ENCODE data around the gene NF1. TPM values are rescaled to one million over a fixed set of nuclear protein-coding genes. Genes with fewer than 3 reads are reported as not detected.
A peak's percentile ranks its signal among the peaks of the same experiment; 100 is the strongest.

Gene NF1
- total RNA-seq, 1 experiment from 2014 or later, result 16.4 TPM

DNA sequence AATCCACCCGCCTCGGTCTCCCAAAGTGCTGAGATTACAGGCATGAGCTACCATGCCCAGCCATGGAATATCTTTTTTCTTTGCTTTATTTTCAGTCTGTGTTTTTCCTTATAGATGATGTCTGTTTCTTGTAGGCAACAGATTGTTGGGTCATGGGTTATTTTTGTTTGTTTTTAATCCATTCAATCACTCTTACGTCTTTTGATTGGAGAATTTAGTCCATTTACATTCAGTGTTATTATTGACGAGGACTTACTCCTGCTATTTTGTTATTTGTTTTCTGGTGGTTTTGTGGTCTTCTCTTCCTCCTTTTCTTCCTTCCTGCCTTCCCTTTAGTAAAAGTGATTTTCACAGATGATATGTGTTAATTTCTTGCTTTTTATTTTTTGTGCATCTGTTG, 146.3 kb downstream of the NF1 start:
- Histone ChIP-seq H3K27me3 (ENCODE audit: low read length) (no peaks in the 10 kb centered on the region), H3K4me1 (ENCODE audit: insufficient read depth, low read length) (no peaks in the 10 kb centered on the region), H3F3A (ENCODE audit: low read length, unreplicated experiment) (no peaks in the 10 kb centered on the region), H4K20me1 (ENCODE audit: low read length) (no peaks in the 10 kb centered on the region), H3K4me3 (ENCODE audit: low read length) (no peak overlapping the region), H3K4me2 (ENCODE audit: low read length) (no peak overlapping the region), H3K36me3 (ENCODE audit: low read depth, low read length) (0 out of 2 replicates have a peak, but pooled peaks cover 2% of the 10 kb centered on the region), H2AFZ (ENCODE audit: low read length) (no peak overlapping the region), H3K27ac (ENCODE audit: low read length) (no peak overlapping the region), H3K79me2 (ENCODE audit: low read length) (no peaks in the 10 kb centered on the region), H3K9me2 (replicated peaks; ENCODE audit: low read length) (no peaks in the 10 kb centered on the region), H3K9ac (ENCODE audit: low read length) (no peak overlapping the region), H3K9me3 (ENCODE audit: low read length) (no peaks in the 10 kb centered on the region)
- intact Hi-C loops (cut with micrococcal nuclease), result no loop called here
- BruUV-seq (replicated peaks), result no TSS peak
- ChIA-PET POLR2A (ENCODE audit: unreplicated experiment) (no interaction called here), CTCF (no interaction called here)
- no peak for DNase-seq
- no peak for ATAC-seq
- TF ChIP-seq, protein P1, sequence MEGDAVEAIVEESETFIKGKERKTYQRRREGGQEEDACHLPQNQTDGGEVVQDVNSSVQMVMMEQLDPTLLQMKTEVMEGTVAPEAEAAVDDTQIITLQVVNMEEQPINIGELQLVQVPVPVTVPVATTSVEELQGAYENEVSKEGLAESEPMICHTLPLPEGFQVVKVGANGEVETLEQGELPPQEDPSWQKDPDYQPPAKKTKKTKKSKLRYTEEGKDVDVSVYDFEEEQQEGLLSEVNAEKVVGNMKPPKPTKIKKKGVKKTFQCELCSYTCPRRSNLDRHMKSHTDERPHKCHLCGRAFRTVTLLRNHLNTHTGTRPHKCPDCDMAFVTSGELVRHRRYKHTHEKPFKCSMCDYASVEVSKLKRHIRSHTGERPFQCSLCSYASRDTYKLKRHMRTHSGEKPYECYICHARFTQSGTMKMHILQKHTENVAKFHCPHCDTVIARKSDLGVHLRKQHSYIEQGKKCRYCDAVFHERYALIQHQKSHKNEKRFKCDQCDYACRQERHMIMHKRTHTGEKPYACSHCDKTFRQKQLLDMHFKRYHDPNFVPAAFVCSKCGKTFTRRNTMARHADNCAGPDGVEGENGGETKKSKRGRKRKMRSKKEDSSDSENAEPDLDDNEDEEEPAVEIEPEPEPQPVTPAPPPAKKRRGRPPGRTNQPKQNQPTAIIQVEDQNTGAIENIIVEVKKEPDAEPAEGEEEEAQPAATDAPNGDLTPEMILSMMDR (conservative IDR thresholded peaks at IDR 0.05; ENCODE audit: low read depth, low read length), result no peak
- no peak for TF ChIP-seq EZH2phosphoT487 (IDR thresholded peaks at IDR 0.05; ENCODE audit: borderline replicate concordance, low read length)
- no peak for TF ChIP-seq EZH2 (IDR thresholded peaks at IDR 0.05; ENCODE audit: low read length, unreplicated experiment)

DNA sequence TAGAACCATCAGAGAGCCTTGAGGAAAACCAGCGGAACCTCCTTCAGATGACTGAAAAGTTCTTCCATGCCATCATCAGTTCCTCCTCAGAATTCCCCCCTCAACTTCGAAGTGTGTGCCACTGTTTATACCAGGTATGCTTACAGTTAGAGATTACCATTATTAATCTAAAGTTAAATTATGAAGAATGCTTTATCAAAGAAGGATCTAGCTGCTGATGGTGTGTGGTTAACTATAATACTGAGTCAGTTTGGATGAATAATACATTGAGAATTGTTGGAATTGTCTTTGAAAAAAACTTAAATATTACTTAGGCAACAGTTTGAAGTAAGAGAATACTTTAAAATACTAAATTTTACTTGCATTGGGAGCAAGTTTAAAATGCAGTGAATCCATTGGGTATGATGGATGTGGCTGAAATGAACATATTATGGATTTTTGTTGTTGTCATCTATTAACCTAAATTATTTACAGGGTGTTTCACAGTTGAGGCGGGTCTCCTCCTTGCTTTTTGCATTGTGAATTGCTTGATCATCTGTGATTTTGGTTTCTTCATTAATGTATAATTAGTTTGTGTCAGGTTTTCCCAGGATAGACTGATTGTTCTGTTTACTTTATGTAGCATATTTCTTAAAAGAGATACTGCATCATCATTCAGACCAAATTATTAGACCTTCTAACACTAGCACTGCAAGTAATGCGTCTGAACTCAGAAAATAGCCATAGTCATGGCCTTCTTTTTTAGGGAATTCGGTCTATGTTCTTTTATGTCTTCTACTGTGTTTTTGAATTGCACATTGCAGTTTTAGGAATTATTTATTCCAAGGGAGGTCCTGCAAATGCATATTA, 154.4 kb downstream of the NF1 start:
- ATAC-seq (peak; percentile 96), DNase-seq (peak; percentile 70)
- Histone ChIP-seq H3K9ac (ENCODE audit: low read length) (no peak overlapping the region), H3K4me1 (ENCODE audit: insufficient read depth, low read length) (peaks cover 30% of the 10 kb centered on the region), H3K9me2 (replicated peaks; ENCODE audit: low read length) (no peaks in the 10 kb centered on the region), H3K36me3 (ENCODE audit: low read depth, low read length) (no peaks in the 10 kb centered on the region), H4K20me1 (ENCODE audit: low read length) (no peaks in the 10 kb centered on the region), H3K79me2 (ENCODE audit: low read length) (no peaks in the 10 kb centered on the region), H3K4me2 (ENCODE audit: low read length) (peak overlapping the region; percentile 44; the same call in 1 of the 2 replicates), H3F3A (ENCODE audit: low read length, unreplicated experiment) (peaks cover 4% of the 10 kb centered on the region), H3K9me3 (ENCODE audit: low read length) (no peaks in the 10 kb centered on the region), H3K27ac (ENCODE audit: low read length) (peak overlapping the region; percentile 48), H2AFZ (ENCODE audit: low read length) (no peak overlapping the region), H3K4me3 (ENCODE audit: low read length) (no peak overlapping the region), H3K27me3 (ENCODE audit: low read length) (no peaks in the 10 kb centered on the region)
- ChIA-PET POLR2A (ENCODE audit: unreplicated experiment) (no interaction called here), CTCF (no interaction called here)
- TF ChIP-seq, protein P1 (conservative IDR thresholded peaks at IDR 0.05; ENCODE audit: low read depth, low read length), result no peak
- no peak for TF ChIP-seq EZH2phosphoT487 (IDR thresholded peaks at IDR 0.05; ENCODE audit: borderline replicate concordance, low read length)
- TF ChIP-seq EZH2 (IDR thresholded peaks at IDR 0.05; ENCODE audit: low read length, unreplicated experiment), result no peak
- BruUV-seq (replicated peaks), result no TSS peak
- intact Hi-C loops (cut with micrococcal nuclease), result loop anchor here (5.0 kb wide), 1 partner anchor 73 kb away; the partner anchor contains the start of gene EVI2A

DNA sequence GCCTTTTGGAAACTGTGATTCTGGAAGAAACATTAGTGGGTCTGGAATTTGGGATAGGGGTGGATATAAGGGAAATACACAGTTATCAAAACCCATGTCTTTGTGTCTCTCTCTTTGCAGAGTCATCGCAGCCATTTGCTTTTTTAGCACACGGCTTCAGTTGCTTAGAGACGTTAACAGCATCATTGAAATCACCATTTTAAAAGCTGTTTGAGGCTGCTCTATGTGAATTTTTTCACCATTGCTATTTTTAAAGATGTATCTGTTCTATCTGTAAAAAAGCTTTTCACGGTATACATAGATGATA, 155.0 kb downstream of the NF1 start:
- Histone ChIP-seq H3K9ac (ENCODE audit: low read length) (no peak overlapping the region), H3K9me3 (ENCODE audit: low read length) (no peaks in the 10 kb centered on the region), H2AFZ (ENCODE audit: low read length) (no peak overlapping the region), H3K27ac (ENCODE audit: low read length) (peak overlapping the region; percentile 48), H3K79me2 (ENCODE audit: low read length) (no peaks in the 10 kb centered on the region), H3K36me3 (ENCODE audit: low read depth, low read length) (no peaks in the 10 kb centered on the region), H3K4me2 (ENCODE audit: low read length) (no peak overlapping the region), H4K20me1 (ENCODE audit: low read length) (no peaks in the 10 kb centered on the region), H3F3A (ENCODE audit: low read length, unreplicated experiment) (peaks cover 4% of the 10 kb centered on the region), H3K27me3 (ENCODE audit: low read length) (no peaks in the 10 kb centered on the region), H3K9me2 (replicated peaks; ENCODE audit: low read length) (no peaks in the 10 kb centered on the region), H3K4me1 (ENCODE audit: insufficient read depth, low read length) (peaks cover 34% of the 10 kb centered on the region), H3K4me3 (ENCODE audit: low read length) (no peak overlapping the region)
- DNase-seq, result no peak
- POLR2A ChIA-PET (ENCODE audit: unreplicated experiment), result no interaction called here
- CTCF ChIA-PET, result no interaction called here
- no TSS peak for BruUV-seq (replicated peaks)
- intact Hi-C loops (cut with micrococcal nuclease), result loop anchor here (5.0 to 10.0 kb wide), 2 partner anchors 55 to 73 kb away; partner anchors contain the start of gene EVI2A
- TF ChIP-seq EZH2 (IDR thresholded peaks at IDR 0.05; ENCODE audit: low read length, unreplicated experiment) (no peak), EZH2phosphoT487 (IDR thresholded peaks at IDR 0.05; ENCODE audit: borderline replicate concordance, low read length) (no peak)
- TF ChIP-seq, protein P1 (conservative IDR thresholded peaks at IDR 0.05; ENCODE audit: low read depth, low read length), result no peak
- no peak for ATAC-seq

Measured in PC-3 (cell line).